Right lobe of liver (tissue), 4 donors: ENCODE data around the gene SNTA1.

Experiments used
- POLR2A ChIP-seq: fragments of 450-650 bp; IDR thresholded peaks from one replicate; pipeline ENCODE4 v1.6.1; 2017; ENCODE audit warnings: antibody characterized with exemption, mild to moderate bottlenecking
- TF ChIP-seq, protein P1 (sequence below), 4 donors: fragments of 200-600 bp in 3 of 4; fragments of 450-650 bp in 1 of 4; IDR thresholded peaks; one replicate each; pipeline versions ENCODE4 v1.5.1 to v1.8.0; 2016 to 2022; ENCODE audit warnings: antibody characterized with exemption in 4 of 4, mild to moderate bottlenecking in 2 of 4
- donor health status: DM: no; HTN: no; CAD: no.
- donor health status: DM: no; HTN: no; CAD: no.
- donor health status: DM: no; HTN: yes; CAD: no.

- TF ChIP-seq, protein P1, sequence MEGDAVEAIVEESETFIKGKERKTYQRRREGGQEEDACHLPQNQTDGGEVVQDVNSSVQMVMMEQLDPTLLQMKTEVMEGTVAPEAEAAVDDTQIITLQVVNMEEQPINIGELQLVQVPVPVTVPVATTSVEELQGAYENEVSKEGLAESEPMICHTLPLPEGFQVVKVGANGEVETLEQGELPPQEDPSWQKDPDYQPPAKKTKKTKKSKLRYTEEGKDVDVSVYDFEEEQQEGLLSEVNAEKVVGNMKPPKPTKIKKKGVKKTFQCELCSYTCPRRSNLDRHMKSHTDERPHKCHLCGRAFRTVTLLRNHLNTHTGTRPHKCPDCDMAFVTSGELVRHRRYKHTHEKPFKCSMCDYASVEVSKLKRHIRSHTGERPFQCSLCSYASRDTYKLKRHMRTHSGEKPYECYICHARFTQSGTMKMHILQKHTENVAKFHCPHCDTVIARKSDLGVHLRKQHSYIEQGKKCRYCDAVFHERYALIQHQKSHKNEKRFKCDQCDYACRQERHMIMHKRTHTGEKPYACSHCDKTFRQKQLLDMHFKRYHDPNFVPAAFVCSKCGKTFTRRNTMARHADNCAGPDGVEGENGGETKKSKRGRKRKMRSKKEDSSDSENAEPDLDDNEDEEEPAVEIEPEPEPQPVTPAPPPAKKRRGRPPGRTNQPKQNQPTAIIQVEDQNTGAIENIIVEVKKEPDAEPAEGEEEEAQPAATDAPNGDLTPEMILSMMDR (IDR thresholded peaks at IDR 0.05) = no peak
- no peak for TF ChIP-seq POLR2A
Observed at GRCh38 chr20:33470457-33470856, 26.9 kb upstream of the SNTA1 start.
